GM19395 (cell line): ENCODE data around the gene NPAS3.

Experiments used
- ATAC-seq: cut with Tn5 transposase; IDR thresholded peaks from one replicate; pipeline ENCODE4 v1.9.1; 2021; ENCODE audit warnings: mild to moderate bottlenecking, moderate library complexity; ENCODE audit not compliant: unreplicated experiment

The NPAS3 gene

GRCh38 chr14:33844118-33844517, 905.4 kb downstream of the NPAS3 start:
- ATAC-seq = no peak

GRCh38 chr14:33846100-33846824, 907.6 kb downstream of the NPAS3 start:
- no peak for ATAC-seq

GRCh38 chr14:33847066-33847465, 908.4 kb downstream of the NPAS3 start:
- no peak for ATAC-seq

- no peak for ATAC-seq
These were observed 909.3 kb downstream of the NPAS3 start for GRCh38 chr14:33848009-33848408.

GRCh38 chr14:33848706-33849454, 910.2 kb downstream of the NPAS3 start:
- ATAC-seq = no peak

- ATAC-seq = no peak
These were observed 910.7 kb downstream of the NPAS3 start for GRCh38 chr14:33849455-33849801.

GRCh38 chr14:33850826-33851225, 912.1 kb downstream of the NPAS3 start:
- ATAC-seq = no peak

GRCh38 chr14:33851366-33851765, 912.7 kb downstream of the NPAS3 start:
- no peak for ATAC-seq

- ATAC-seq = no peak
These were observed 913.3 kb downstream of the NPAS3 start for GRCh38 chr14:33851931-33852330.
